ENCODE data around the gene ARMH1.

Gene ARMH1

GRCh38 chr1:44740179-44740617 is 65.7 kb downstream of the ARMH1 start:
- CTCF ChIA-PET = interaction anchor here (0.9 to 1.4 kb wide), 2 partner anchors 9 to 96 kb away, joined by 3 to 6 read pairs; partner anchors contain the start of gene RNU5D-1
- POLR2A ChIA-PET = interaction anchor here (1.0 to 2.5 kb wide), 3 partner anchors 9 to 35 kb away, joined by 7 to 12 read pairs (median 8); partner anchors contain the start of genes RNU5D-1 and RPS8
- no peak for DNase-seq (ENCODE audit: extremely low spot score)
- no peak for TF ChIP-seq FOXA1 (IDR thresholded peaks at IDR 0.05)
- TF ChIP-seq CTBP1 (IDR thresholded peaks at IDR 0.05; ENCODE audit: borderline replicate concordance) = no peak

GRCh38 chr1:44743211-44743610 is 68.7 kb downstream of the ARMH1 start:
- POLR2A ChIA-PET = interaction anchor here (1.2 to 2.0 kb wide), 3 partner anchors 21 to 76 kb away, joined by 3 to 12 read pairs (median 7); partner anchors contain the start of gene RPS8
- CTCF ChIA-PET = interaction anchor here (0.6 to 2.2 kb wide), 2 partner anchors 12 to 1276 kb away, joined by 3 to 9 read pairs; partner anchors contain the start of gene RNU5D-1

GRCh38 chr1:44747878-44748277 is 73.4 kb downstream of the ARMH1 start:
- ChIA-PET POLR2A (interaction anchor here (1.3 to 3.2 kb wide), 3 partner anchors 18 to 27 kb away, joined by 4 to 17 read pairs (median 6); partner anchors contain the start of gene RPS8), CTCF (interaction anchor here (0.6 to 0.7 kb wide), 2 partner anchors 17 to 26 kb away, joined by 3 read pairs; no protein-coding TSS in a partner anchor)
- no peak for DNase-seq (ENCODE audit: extremely low spot score)
- TF ChIP-seq SP1 (IDR thresholded peaks at IDR 0.05) = no peak
- no peak for TF ChIP-seq HDGF (IDR thresholded peaks at IDR 0.05; ENCODE audit: borderline replicate concordance)
- TF ChIP-seq TARDBP (IDR thresholded peaks at IDR 0.05) = no peak
- no peak for TF ChIP-seq BHLHE40 (IDR thresholded peaks at IDR 0.05; ENCODE audit: borderline replicate concordance)
- TF ChIP-seq SUZ12 (IDR thresholded peaks at IDR 0.05) = no peak
- TF ChIP-seq FOXK2 (IDR thresholded peaks at IDR 0.05) = no peak
- TF ChIP-seq L3MBTL2 (conservative IDR thresholded peaks at IDR 0.05) = no peak
- TF ChIP-seq ELF4 (IDR thresholded peaks at IDR 0.05) = no peak
- TF ChIP-seq PKNOX1 (IDR thresholded peaks at IDR 0.05) = no peak
- no peak for TF ChIP-seq ARNT (IDR thresholded peaks at IDR 0.05)
- TF ChIP-seq ZNF384 (IDR thresholded peaks at IDR 0.05) = no peak
- TF ChIP-seq CTBP1 (IDR thresholded peaks at IDR 0.05; ENCODE audit: borderline replicate concordance) = no peak
- TF ChIP-seq FOXA1 (IDR thresholded peaks at IDR 0.05) = no peak
- TF ChIP-seq NFRKB (IDR thresholded peaks at IDR 0.05) = no peak
- no peak for TF ChIP-seq LEF1 (IDR thresholded peaks at IDR 0.05; ENCODE audit: borderline replicate concordance)
- no peak for TF ChIP-seq FOXM1 (IDR thresholded peaks at IDR 0.05; ENCODE audit: borderline replicate concordance)

More at GRCh38 chr1:44743211-44743610, 68.7 kb downstream of the ARMH1 start:
- no peak for DNase-seq (ENCODE audit: extremely low spot score)
- TF ChIP-seq NFRKB (IDR thresholded peaks at IDR 0.05) (no peak), CTBP1 (IDR thresholded peaks at IDR 0.05; ENCODE audit: borderline replicate concordance) (no peak), FOXK2 (IDR thresholded peaks at IDR 0.05) (no peak), TARDBP (IDR thresholded peaks at IDR 0.05) (no peak), FOXA1 (IDR thresholded peaks at IDR 0.05) (no peak), ARNT (IDR thresholded peaks at IDR 0.05) (no peak), LEF1 (IDR thresholded peaks at IDR 0.05; ENCODE audit: borderline replicate concordance) (no peak), FOXM1 (IDR thresholded peaks at IDR 0.05; ENCODE audit: borderline replicate concordance) (no peak), PKNOX1 (IDR thresholded peaks at IDR 0.05) (no peak), BHLHE40 (IDR thresholded peaks at IDR 0.05; ENCODE audit: borderline replicate concordance) (no peak), ELF4 (IDR thresholded peaks at IDR 0.05) (no peak), L3MBTL2 (conservative IDR thresholded peaks at IDR 0.05) (no peak), HDGF (IDR thresholded peaks at IDR 0.05; ENCODE audit: borderline replicate concordance) (no peak), SUZ12 (IDR thresholded peaks at IDR 0.05) (no peak), ZNF384 (IDR thresholded peaks at IDR 0.05) (no peak), SP1 (IDR thresholded peaks at IDR 0.05) (no peak)

- ChIA-PET CTCF (no interaction called here), POLR2A (interaction anchor here (0.7 to 3.1 kb wide), 3 partner anchors 18 to 35 kb away, joined by 3 to 17 read pairs (median 3); partner anchors contain the start of gene RPS8)
- no peak for DNase-seq (ENCODE audit: extremely low spot score)
- TF ChIP-seq FOXK2 (IDR thresholded peaks at IDR 0.05) (no peak), TARDBP (IDR thresholded peaks at IDR 0.05) (no peak), FOXA1 (IDR thresholded peaks at IDR 0.05) (no peak), CTBP1 (IDR thresholded peaks at IDR 0.05; ENCODE audit: borderline replicate concordance) (no peak), PKNOX1 (IDR thresholded peaks at IDR 0.05) (no peak), NFRKB (IDR thresholded peaks at IDR 0.05) (no peak), ARNT (IDR thresholded peaks at IDR 0.05) (no peak), LEF1 (IDR thresholded peaks at IDR 0.05; ENCODE audit: borderline replicate concordance) (no peak)
These were observed 82.9 kb downstream of the ARMH1 start for GRCh38 chr1:44757420-44757819.

- TF ChIP-seq L3MBTL2 (conservative IDR thresholded peaks at IDR 0.05) (no peak), FOXA1 (IDR thresholded peaks at IDR 0.05) (no peak), ZNF384 (IDR thresholded peaks at IDR 0.05) (no peak), TARDBP (IDR thresholded peaks at IDR 0.05) (no peak), PKNOX1 (IDR thresholded peaks at IDR 0.05) (no peak), CTBP1 (IDR thresholded peaks at IDR 0.05; ENCODE audit: borderline replicate concordance) (no peak), SUZ12 (IDR thresholded peaks at IDR 0.05) (no peak), SP1 (IDR thresholded peaks at IDR 0.05) (no peak)
- CTCF ChIA-PET = no interaction called here
- POLR2A ChIA-PET = interaction anchor here (1.0 to 3.1 kb wide), 5 partner anchors 12 to 37 kb away, joined by 3 to 17 read pairs (median 5); partner anchors contain the start of gene RPS8
- no peak for DNase-seq (ENCODE audit: extremely low spot score)
These were observed 84.6 kb downstream of the ARMH1 start for GRCh38 chr1:44759077-44759476.

Data from HEK293T (cell line).